Stomach smooth muscle (tissue), 2 donors: ENCODE measurements around the gene OR12D3.

ENCODE experiments used
- H3K27ac ChIP-seq: one replicate; pipeline ENCODE4 v1.7.0; 2013; ENCODE audit warnings: mild to moderate bottlenecking, low read length, inconsistent platforms
- H3K27me3 ChIP-seq, 2 donors: one replicate each; pipeline ENCODE4 v1.7.0; 2013; ENCODE audit warnings: low read length in 2 of 2; ENCODE audit not compliant: insufficient read depth in 2 of 2, control insufficient read depth in 1 of 2
- H3K36me3 ChIP-seq, 2 donors: one replicate each; pipeline ENCODE4 v1.7.0; 2013; ENCODE audit warnings: low read length in 2 of 2; ENCODE audit not compliant: control insufficient read depth in 2 of 2, insufficient read depth in 2 of 2
- H3K4me1 ChIP-seq: one replicate; pipeline ENCODE4 v1.7.0; 2013; ENCODE audit warnings: low read length; ENCODE audit not compliant: control insufficient read depth, insufficient read depth
- H3K4me3 ChIP-seq, 2 donors: one replicate each; pipeline ENCODE4 v1.7.0; 2013; ENCODE audit warnings: low read length in 2 of 2
- H3K9ac ChIP-seq, 2 donors: one replicate each; pipeline ENCODE4 v1.7.0; 2013; ENCODE audit warnings: low read length in 2 of 2, mild to moderate bottlenecking in 1 of 2
- H3K9me3 ChIP-seq, 2 donors: one replicate each; pipeline ENCODE4 v1.7.0; 2013; ENCODE audit warnings: low read length in 2 of 2; ENCODE audit not compliant: control insufficient read depth in 2 of 2
- donor health status: healthy.
- donor health status: Pancreatic carcinoma.

OR12D3 gene, protein sequence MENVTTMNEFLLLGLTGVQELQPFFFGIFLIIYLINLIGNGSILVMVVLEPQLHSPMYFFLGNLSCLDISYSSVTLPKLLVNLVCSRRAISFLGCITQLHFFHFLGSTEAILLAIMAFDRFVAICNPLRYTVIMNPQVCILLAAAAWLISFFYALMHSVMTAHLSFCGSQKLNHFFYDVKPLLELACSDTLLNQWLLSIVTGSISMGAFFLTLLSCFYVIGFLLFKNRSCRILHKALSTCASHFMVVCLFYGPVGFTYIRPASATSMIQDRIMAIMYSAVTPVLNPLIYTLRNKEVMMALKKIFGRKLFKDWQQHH

DNA sequence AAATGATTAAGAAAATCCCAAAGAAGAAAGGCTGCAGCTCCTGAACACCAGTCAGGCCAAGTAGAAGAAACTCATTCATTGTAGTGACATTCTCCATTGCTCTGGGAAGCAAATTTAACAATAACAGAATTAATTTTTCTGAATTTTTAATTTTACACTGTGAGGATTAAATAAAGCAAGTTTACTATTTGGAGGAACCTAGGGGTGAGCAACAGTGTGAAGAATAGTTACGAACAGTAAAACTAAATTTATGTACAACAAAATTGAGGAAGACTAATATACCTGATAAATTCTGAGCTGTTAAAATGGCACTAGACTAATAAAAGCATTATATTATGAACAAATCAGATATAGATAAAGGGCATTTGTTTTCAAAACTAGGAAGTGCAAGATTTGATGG is at the start of gene OR12D3:
Gene OR12D3, minus strand, starts transcription at position 101 of the 400 bp plus-strand sequence. Its CDS starts 4 bp downstream, at position 97.
- H3K9me3 ChIP-seq, result no peaks in the 10 kb centered on the region
- H3K9ac ChIP-seq, result no peak within 1 kb of the TSS
- H3K4me3 ChIP-seq, result no peak within 1 kb of the TSS
- no peaks in the 10 kb centered on the region for H3K27me3 ChIP-seq
- H3K27ac ChIP-seq, result no peak within 1 kb of the TSS
- no peaks in the 10 kb centered on the region for H3K4me1 ChIP-seq
- no peaks in the 10 kb centered on the region for H3K36me3 ChIP-seq

DNA sequence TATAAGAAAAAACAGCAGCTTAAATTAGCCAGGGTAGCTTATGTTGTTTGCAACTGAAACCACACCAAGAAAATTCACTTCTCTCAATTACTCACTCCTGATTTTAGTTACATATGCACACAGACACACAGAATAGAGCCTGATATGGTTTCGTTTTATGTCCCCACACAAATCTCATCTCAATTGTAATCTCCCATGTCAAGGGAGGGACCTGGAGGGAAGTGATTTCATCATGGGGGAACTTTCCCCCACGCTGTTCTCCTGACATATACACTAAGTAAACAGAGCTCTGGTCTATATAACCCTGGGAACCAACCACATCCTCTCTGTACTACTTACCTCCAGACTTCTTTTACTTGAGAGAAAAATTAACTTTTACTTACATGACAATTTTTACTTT is 49.5 kb upstream of the OR12D3 start:
- Histone ChIP-seq H3K27ac (no peak overlapping the region), H3K4me3 (no peak overlapping the region), H3K27me3 (no peaks in the 10 kb centered on the region), H3K36me3 (no peaks in the 10 kb centered on the region), H3K4me1 (no peaks in the 10 kb centered on the region), H3K9me3 (no peaks in the 10 kb centered on the region), H3K9ac (no peak overlapping the region)

DNA sequence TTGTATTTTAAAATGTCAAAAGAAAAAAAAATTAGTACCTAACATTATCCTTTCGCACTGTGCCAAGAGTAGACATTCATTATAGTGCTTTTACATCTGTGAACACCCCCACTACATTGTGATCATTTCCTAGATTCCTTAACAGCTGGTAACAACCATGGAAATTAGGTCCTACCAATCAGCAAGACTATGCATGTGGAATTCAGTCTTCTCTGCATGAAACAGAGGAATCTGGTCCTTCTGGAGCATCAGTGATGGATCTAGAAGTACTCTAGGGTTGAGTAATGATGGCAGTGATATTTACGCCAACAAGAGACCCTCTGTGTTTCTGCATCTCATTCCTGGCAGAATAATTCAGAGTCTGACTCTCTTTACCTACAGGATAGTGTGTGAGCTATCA is 49.1 kb upstream of the OR12D3 start:
- no peaks in the 10 kb centered on the region for H3K9me3 ChIP-seq
- H3K27ac ChIP-seq, result no peak overlapping the region
- no peak overlapping the region for H3K4me3 ChIP-seq
- H3K36me3 ChIP-seq, result no peaks in the 10 kb centered on the region
- H3K9ac ChIP-seq, result no peak overlapping the region
- no peaks in the 10 kb centered on the region for H3K27me3 ChIP-seq
- H3K4me1 ChIP-seq, result no peaks in the 10 kb centered on the region

DNA sequence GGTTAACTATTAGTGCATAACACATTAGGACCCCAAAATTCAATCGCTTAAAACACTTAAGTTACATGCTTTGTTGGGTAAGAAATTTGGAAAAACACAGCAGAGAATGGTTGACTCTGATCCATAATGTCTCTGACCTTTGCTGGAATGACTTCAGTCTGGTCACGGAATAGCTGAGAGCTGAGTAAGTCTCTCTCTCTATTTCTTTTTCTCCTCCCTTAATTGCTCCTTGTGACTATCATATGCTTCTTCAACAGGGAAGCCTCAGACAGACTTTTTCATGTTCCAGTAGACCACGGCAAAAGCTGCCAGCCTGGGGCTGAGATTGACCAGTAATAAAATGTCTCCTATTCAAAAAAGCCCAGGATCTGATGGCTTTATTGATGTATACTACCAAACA is 44.4 kb upstream of the OR12D3 start:
- H3K27ac ChIP-seq, result no peak overlapping the region
- H3K4me3 ChIP-seq, result no peak overlapping the region
- no peaks in the 10 kb centered on the region for H3K9me3 ChIP-seq
- no peaks in the 10 kb centered on the region for H3K4me1 ChIP-seq
- no peaks in the 10 kb centered on the region for H3K36me3 ChIP-seq
- no peak overlapping the region for H3K9ac ChIP-seq
- no peaks in the 10 kb centered on the region for H3K27me3 ChIP-seq

DNA sequence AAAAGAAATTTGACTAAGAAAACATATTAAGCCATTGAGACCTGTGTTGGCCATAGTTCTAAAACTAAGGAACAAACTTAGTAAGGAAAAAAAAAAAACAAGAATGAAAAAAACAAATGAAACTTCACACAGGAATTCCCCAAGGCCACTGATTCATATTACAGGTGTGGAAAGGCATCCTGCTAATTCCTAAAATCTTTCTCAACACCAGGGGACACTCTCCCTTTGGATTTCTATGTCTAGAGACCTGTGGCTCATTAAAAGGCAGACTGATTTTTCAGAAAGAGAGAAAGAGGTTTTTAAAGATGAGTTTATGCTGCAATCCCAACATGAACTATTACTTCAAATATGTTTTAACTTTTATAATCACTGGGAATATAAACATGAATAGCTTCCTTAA is 39.5 kb upstream of the OR12D3 start, which contains the start of gene OR12D1:
Gene OR12D1, plus strand, starts transcription at position 341 of the 400 bp plus-strand sequence.
- no peaks in the 10 kb centered on the region for H3K36me3 ChIP-seq
- no peak within 1 kb of the TSS for H3K4me3 ChIP-seq
- H3K27me3 ChIP-seq, result no peaks in the 10 kb centered on the region
- no peaks in the 10 kb centered on the region for H3K9me3 ChIP-seq
- no peaks in the 10 kb centered on the region for H3K4me1 ChIP-seq
- H3K9ac ChIP-seq, result no peak within 1 kb of the TSS
- H3K27ac ChIP-seq, result no peak within 1 kb of the TSS

DNA sequence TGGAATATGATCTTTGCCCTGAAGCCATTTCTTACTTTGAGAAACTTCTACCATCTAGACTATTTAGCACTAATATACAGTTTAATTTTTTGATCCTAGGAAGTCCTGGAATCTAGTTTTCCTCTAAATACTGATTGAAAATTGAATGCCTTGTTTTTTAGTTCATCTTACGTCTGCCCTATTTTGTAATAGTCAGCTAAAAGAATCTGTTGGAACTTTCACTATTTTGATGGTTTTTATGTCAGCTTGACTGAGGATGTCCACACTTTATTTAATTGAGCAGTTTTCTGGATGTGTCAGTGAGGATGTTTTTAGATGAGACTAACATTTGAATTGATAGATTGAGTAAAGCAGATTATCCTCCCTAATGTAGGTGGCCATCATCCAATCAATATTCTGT is 28.7 kb upstream of the OR12D3 start:
- Histone ChIP-seq H3K9ac (no peak overlapping the region), H3K4me3 (no peak overlapping the region), H3K9me3 (peaks cover 0 to 3% of the 10 kb centered on the region in 2 donors), H3K36me3 (no peaks in the 10 kb centered on the region), H3K27me3 (no peaks in the 10 kb centered on the region), H3K27ac (no peak overlapping the region), H3K4me1 (no peaks in the 10 kb centered on the region)

DNA sequence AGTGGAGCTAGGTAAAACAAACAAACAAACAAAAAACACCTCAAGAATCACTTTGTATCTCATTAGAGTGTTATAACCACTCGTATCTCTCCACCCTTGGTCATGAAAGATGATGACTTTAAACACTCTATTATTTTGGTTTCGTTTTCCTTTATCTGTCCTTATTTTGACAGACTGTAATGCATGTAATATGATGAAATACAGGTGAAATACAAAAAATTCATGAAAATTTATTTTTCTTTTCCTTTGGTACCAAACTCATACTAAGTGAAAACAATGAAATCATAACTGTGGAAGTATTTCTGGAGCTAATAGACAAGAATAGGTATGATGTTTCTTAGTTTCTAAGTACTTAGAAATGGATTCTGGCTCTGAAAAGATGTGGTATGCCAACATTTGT is 24.4 kb upstream of the OR12D3 start:
- Histone ChIP-seq H3K4me3 (no peak overlapping the region), H3K9ac (no peak overlapping the region), H3K27me3 (no peaks in the 10 kb centered on the region), H3K36me3 (no peaks in the 10 kb centered on the region), H3K27ac (no peak overlapping the region), H3K9me3 (no peaks in the 10 kb centered on the region), H3K4me1 (no peaks in the 10 kb centered on the region)

DNA sequence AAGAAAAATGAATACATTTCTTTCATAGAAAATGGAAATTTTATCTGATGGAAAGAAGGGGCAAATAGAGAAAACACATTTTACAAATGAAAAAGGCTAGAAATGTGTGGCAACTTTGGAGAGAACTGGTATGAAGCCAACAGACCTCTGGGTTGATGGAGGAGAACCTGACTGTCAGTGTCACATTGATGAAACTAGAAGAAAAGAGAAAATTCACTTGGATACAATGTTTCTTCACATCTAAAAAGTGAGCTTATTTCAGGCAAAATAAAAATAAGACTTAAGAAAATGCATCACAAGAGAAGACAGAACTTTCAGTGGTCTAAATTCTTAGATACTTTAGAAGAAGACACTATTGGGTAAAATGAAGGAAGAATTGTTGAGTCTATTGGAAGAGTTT is 20.2 kb upstream of the OR12D3 start, which contains the start of gene OR12D2:
Gene OR12D2, plus strand, starts transcription at position 301 of the 400 bp plus-strand sequence. CDS start 1,069 bp downstream, outside the sequence.
- Histone ChIP-seq H3K9ac (no peak within 1 kb of the TSS), H3K4me3 (no peak within 1 kb of the TSS), H3K4me1 (no peaks in the 10 kb centered on the region), H3K36me3 (no peaks in the 10 kb centered on the region), H3K27ac (no peak within 1 kb of the TSS), H3K27me3 (no peaks in the 10 kb centered on the region), H3K9me3 (no peaks in the 10 kb centered on the region)

DNA sequence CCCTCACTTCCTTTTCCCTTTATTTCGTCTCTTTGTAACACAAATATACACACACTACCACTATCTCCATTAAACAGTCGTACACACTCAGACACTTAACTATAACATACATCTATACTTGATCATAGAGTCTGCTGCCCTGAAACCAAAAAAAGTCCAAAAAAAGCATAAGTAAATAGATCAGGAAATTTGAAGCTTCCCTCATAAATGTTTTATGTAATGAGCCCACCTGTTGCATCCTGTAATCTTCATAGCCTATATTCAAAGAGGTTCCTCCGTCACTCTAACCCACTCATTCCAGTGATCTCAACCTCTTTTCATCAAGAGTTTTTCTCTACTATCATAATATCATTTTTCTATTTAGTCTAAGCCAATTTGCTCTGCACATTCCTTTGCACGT is 13.4 kb upstream of the OR12D3 start:
- no peaks in the 10 kb centered on the region for H3K27me3 ChIP-seq
- H3K4me1 ChIP-seq, result no peaks in the 10 kb centered on the region
- H3K36me3 ChIP-seq, result no peaks in the 10 kb centered on the region
- H3K9me3 ChIP-seq, result no peaks in the 10 kb centered on the region
- H3K9ac ChIP-seq, result no peak overlapping the region
- no peak overlapping the region for H3K4me3 ChIP-seq
- no peak overlapping the region for H3K27ac ChIP-seq

DNA sequence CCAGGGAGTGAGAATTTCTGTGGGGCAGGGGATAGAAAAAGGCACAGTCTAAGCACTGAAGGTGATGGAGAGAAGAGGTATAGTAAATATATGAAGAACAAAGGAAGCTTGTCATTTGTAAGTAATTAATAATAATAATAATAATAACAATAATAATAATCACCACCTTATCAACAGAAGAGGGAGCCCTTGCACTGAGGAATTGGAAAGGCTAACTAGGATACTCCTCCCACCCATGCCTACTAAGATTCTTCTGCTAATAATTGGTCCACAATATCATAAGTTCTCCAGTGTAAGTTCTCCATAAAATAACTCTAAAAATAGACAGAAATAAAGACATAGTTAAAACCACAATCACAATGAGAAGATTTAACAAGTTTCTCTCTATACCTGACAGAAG is 912 bp upstream of the OR12D3 start:
- H3K27ac ChIP-seq, result no peak overlapping the region
- H3K4me1 ChIP-seq, result no peaks in the 10 kb centered on the region
- no peaks in the 10 kb centered on the region for H3K36me3 ChIP-seq
- no peak overlapping the region for H3K4me3 ChIP-seq
- H3K27me3 ChIP-seq, result no peaks in the 10 kb centered on the region
- H3K9me3 ChIP-seq, result no peaks in the 10 kb centered on the region
- no peak overlapping the region for H3K9ac ChIP-seq

DNA sequence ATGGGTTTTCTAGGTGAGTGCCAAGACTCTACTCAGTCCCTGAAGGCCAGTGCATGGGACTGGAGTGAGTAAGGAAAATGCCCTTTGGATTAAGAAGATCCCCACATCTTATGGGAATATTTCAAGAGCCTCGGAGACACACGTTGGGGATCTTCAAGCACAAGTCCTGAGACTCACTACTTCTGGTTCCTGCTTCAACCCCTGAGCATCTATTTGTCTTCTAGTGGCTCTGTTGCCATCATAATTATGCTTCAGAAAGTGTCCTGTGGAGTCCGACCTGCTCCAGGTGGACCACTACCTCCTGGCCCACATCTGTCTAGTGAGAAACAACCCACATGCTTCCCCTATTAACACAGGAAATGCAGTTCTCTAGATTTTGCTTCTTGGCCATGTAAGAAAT is 6.3 kb downstream of the OR12D3 start, which contains the start of gene OR5V1:
Gene OR5V1, minus strand, starts transcription at position 101 of the 400 bp plus-strand sequence. CDS start 12,670 bp downstream, outside the sequence.
- Histone ChIP-seq H3K27ac (no peak within 1 kb of the TSS), H3K9ac (no peak within 1 kb of the TSS), H3K27me3 (no peaks in the 10 kb centered on the region), H3K9me3 (no peaks in the 10 kb centered on the region), H3K4me3 (no peak within 1 kb of the TSS), H3K4me1 (no peaks in the 10 kb centered on the region), H3K36me3 (no peaks in the 10 kb centered on the region)
